NT2/D1 (cell line): ENCODE results near the gene GRB10.

ENCODE experiments used
- DNase-seq: peaks from one replicate; pipeline ENCODE4 v3.0.0-alpha.2; 2011; ENCODE audit warnings: low read depth, low spot score
- H3K27me3 ChIP-seq: 2 replicates; pipeline ENCODE4 v1.6.0; 2011; ENCODE audit warnings: mild to moderate bottlenecking; ENCODE audit not compliant: insufficient read length, insufficient read depth
- H3K36me3 ChIP-seq: 2 replicates; pipeline ENCODE4 v1.6.1; 2011; ENCODE audit warnings: mild to moderate bottlenecking, low read length, mixed read lengths; ENCODE audit not compliant: insufficient read depth, insufficient read length
- H3K4me1 ChIP-seq: 2 replicates; pipeline ENCODE4 v1.5.1; 2011; ENCODE audit not compliant: insufficient read depth, insufficient read length
- H3K4me3 ChIP-seq: 2 replicates; pipeline ENCODE4 v1.5.1; 2011; ENCODE audit warnings: low read depth; ENCODE audit not compliant: insufficient read length
- H3K9ac ChIP-seq: 2 replicates; pipeline ENCODE4 v1.6.0; 2011; ENCODE audit warnings: low read depth; ENCODE audit not compliant: insufficient read length
- H3K9me3 ChIP-seq: 2 replicates; pipeline ENCODE4 v1.5.1; 2011; ENCODE audit warnings: mild to moderate bottlenecking, low read length; ENCODE audit not compliant: insufficient read depth
- SUZ12 ChIP-seq: IDR thresholded peaks from 2 replicates; pipeline ENCODE4 v1.6.1; 2011; ENCODE audit not compliant: insufficient read length, insufficient read depth; ENCODE audit errors: extremely low read depth
- YY1 ChIP-seq: IDR thresholded peaks from 2 replicates; pipeline ENCODE4 v1.6.1; 2011; ENCODE audit not compliant: insufficient read length, insufficient read depth
- ZNF274 ChIP-seq: IDR thresholded peaks from 2 replicates; pipeline ENCODE4 v1.6.1; 2011; ENCODE audit warnings: mild to moderate bottlenecking, low read depth, low read length

GRB10 gene

DNA sequence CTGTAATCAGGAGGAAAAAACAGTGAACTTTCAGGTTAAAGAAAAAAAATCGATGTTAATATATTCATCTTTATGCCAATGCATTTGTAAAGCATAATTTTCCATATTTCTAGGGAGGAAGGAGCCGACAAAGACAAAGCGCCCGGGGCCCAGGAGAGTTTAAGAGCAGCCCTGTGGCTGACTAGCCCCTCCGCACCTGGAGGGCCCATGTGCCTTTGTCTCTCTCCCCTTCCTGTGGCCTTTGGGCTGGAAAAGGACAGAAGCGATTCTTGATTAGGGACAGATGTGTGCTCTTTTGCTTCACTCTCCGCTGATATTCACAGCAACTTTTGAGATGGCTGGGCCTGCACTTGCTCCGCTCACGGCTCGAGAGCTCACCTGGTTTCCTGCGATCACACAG lies 240.6 kb downstream of the GRB10 start:
- DNase-seq: no peak
- no peak overlapping the region for H3K9ac ChIP-seq
- H3K36me3 ChIP-seq: no peaks in the 10 kb centered on the region
- no peak overlapping the region for H3K4me3 ChIP-seq
- H3K4me1 ChIP-seq: no peaks in the 10 kb centered on the region
- TF ChIP-seq ZNF274 (no peak), SUZ12 (no peak), YY1 (no peak)
- no peaks in the 10 kb centered on the region for H3K9me3 ChIP-seq
- no peaks in the 10 kb centered on the region for H3K27me3 ChIP-seq

- H3K4me3 ChIP-seq: no peak overlapping the region
- no peak overlapping the region for H3K9ac ChIP-seq
- DNase-seq: no peak
- no peaks in the 10 kb centered on the region for H3K27me3 ChIP-seq
- H3K4me1 ChIP-seq: no peaks in the 10 kb centered on the region
- no peak for TF ChIP-seq YY1
- TF ChIP-seq SUZ12: no peak
- no peak for TF ChIP-seq ZNF274
- H3K9me3 ChIP-seq: no peaks in the 10 kb centered on the region
- no peaks in the 10 kb centered on the region for H3K36me3 ChIP-seq
Observed at GRCh38 chr7:50540785-50541579, 241.7 kb downstream of the GRB10 start.
